ENCODE results near the gene SEMA6A. TPM values are rescaled to one million over a fixed set of nuclear protein-coding genes. Genes with fewer than 3 reads are reported as not detected.

The SEMA6A gene
- total RNA-seq, 1 experiment from 2014 or later, result not detected

- Histone ChIP-seq H3K36me3 (ENCODE audit: low read depth, low read length) (no peaks in the 10 kb centered on the region), H3K27ac (ENCODE audit: low read length) (no peak overlapping the region), H3K4me2 (ENCODE audit: low read length) (no peak overlapping the region), H3K9ac (ENCODE audit: low read length) (no peak overlapping the region), H4K20me1 (ENCODE audit: low read length) (no peaks in the 10 kb centered on the region), H3K9me3 (ENCODE audit: low read length) (no peaks in the 10 kb centered on the region), H3K79me2 (ENCODE audit: low read length) (no peaks in the 10 kb centered on the region), H3K9me2 (replicated peaks; ENCODE audit: low read length) (no peaks in the 10 kb centered on the region), H3K27me3 (ENCODE audit: low read length) (no peaks in the 10 kb centered on the region), H3F3A (ENCODE audit: low read length, unreplicated experiment) (no peaks in the 10 kb centered on the region), H2AFZ (ENCODE audit: low read length) (no peak overlapping the region), H3K4me1 (ENCODE audit: insufficient read depth, low read length) (no peaks in the 10 kb centered on the region), H3K4me3 (ENCODE audit: low read length) (no peak overlapping the region)
- BruUV-seq (replicated peaks), result no TSS peak
- POLR2A ChIA-PET (ENCODE audit: unreplicated experiment), result no interaction called here
- ATAC-seq (no peak), DNase-seq (no peak)
- TF ChIP-seq EZH2phosphoT487 (IDR thresholded peaks at IDR 0.05; ENCODE audit: borderline replicate concordance, low read length) (no peak), CTCF (conservative IDR thresholded peaks at IDR 0.05; ENCODE audit: low read depth, low read length) (no peak), EZH2 (IDR thresholded peaks at IDR 0.05; ENCODE audit: low read length, unreplicated experiment) (no peak)
- intact Hi-C loops (cut with micrococcal nuclease), result no loop called here
- CTCF ChIA-PET, result no interaction called here
Measured at GRCh38 chr5:116395226-116395625, 179.4 kb downstream of the SEMA6A start.

- POLR2A ChIA-PET (ENCODE audit: unreplicated experiment), result no interaction called here
- Histone ChIP-seq H3K4me3 (ENCODE audit: low read length) (no peak overlapping the region), H3K9me3 (ENCODE audit: low read length) (no peaks in the 10 kb centered on the region), H3K9me2 (replicated peaks; ENCODE audit: low read length) (no peaks in the 10 kb centered on the region), H3F3A (ENCODE audit: low read length, unreplicated experiment) (no peaks in the 10 kb centered on the region), H3K4me1 (ENCODE audit: insufficient read depth, low read length) (0 out of 2 replicates have a peak, but pooled peaks cover 3% of the 10 kb centered on the region), H3K27ac (ENCODE audit: low read length) (no peak overlapping the region), H2AFZ (ENCODE audit: low read length) (no peak overlapping the region), H3K9ac (ENCODE audit: low read length) (no peak overlapping the region), H4K20me1 (ENCODE audit: low read length) (no peaks in the 10 kb centered on the region), H3K27me3 (ENCODE audit: low read length) (no peaks in the 10 kb centered on the region), H3K4me2 (ENCODE audit: low read length) (no peak overlapping the region), H3K79me2 (ENCODE audit: low read length) (no peaks in the 10 kb centered on the region), H3K36me3 (ENCODE audit: low read depth, low read length) (no peaks in the 10 kb centered on the region)
- CTCF ChIA-PET, result no interaction called here
- ATAC-seq (no peak), DNase-seq (no peak)
- intact Hi-C loops (cut with micrococcal nuclease), result no loop called here
- BruUV-seq (replicated peaks), result no TSS peak
- TF ChIP-seq EZH2phosphoT487 (IDR thresholded peaks at IDR 0.05; ENCODE audit: borderline replicate concordance, low read length), result no peak
- TF ChIP-seq EZH2 (IDR thresholded peaks at IDR 0.05; ENCODE audit: low read length, unreplicated experiment), result no peak
- no peak for TF ChIP-seq CTCF (conservative IDR thresholded peaks at IDR 0.05; ENCODE audit: low read depth, low read length)
Measured at GRCh38 chr5:116394186-116394867, 180.3 kb downstream of the SEMA6A start.

Measured in PC-3 (cell line).